ENCODE results near the gene PMIS2. TPM values are rescaled to one million over a fixed set of nuclear protein-coding genes. Genes with fewer than 3 reads are reported as not detected.

Gene PMIS2
- polyA plus RNA-seq, 1 experiment = not detected

DNA sequence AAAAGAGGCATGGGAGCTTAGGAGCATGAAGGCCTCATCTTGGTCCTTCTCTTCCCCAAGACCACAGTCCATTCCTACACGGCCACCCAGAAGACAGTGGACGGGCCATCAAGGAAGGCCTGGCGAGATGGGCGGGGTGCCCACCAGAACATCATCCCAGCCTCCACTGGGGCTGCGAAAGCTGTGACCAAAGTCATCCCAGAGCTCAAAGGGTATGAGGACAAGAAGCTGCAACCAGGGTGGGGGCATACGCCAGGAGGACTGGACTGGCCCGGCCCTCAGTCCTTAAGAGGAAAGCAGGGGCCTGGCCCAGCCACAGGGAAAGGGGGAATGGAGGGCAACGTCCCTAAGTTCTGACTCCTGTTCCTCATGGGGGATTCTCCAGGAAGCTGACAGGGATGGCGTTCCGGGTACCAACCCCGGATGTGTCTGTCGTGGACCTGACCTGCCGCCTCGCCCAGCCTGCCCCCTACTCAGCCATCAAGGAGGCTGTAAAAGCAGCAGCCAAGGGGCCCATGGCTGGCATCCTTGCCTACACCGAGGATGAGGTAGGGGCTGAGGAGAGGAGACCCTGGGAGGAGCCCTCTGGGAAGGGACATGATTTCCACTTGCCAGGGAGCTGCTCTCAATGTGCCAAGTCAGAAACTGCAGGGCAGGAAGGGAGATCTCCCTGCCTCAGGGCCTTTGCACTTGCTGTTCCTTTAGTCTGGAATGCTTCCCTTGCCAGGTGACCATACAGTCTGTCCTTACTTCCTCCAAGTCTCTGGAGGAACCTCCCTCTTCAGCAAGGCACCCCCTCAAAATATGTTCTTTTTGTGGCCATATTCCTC lies 42.5 kb upstream of the PMIS2 start:
- no peak for DNase-seq (ENCODE audit: low read depth, low spot score)
- Histone ChIP-seq H3K27me3 (ENCODE audit: control insufficient read depth, insufficient read depth, low read length) (no peaks in the 10 kb centered on the region), H3K4me3 (ENCODE audit: low read depth, low read length) (no peak overlapping the region), H3K27ac (ENCODE audit: low read depth, low read length) (no peak overlapping the region), H3K9me3 (ENCODE audit: control insufficient read depth, insufficient read depth, low read length) (peaks cover 3% of the 10 kb centered on the region; the same call in 1 of the 2 replicates)
- CTCF ChIA-PET = interaction anchor here (1.9 kb wide), 1 partner anchor 33 kb away, joined by 10 read pairs; no protein-coding TSS in a partner anchor
- POLR2A ChIA-PET = no interaction called here
- TF ChIP-seq, protein P1, sequence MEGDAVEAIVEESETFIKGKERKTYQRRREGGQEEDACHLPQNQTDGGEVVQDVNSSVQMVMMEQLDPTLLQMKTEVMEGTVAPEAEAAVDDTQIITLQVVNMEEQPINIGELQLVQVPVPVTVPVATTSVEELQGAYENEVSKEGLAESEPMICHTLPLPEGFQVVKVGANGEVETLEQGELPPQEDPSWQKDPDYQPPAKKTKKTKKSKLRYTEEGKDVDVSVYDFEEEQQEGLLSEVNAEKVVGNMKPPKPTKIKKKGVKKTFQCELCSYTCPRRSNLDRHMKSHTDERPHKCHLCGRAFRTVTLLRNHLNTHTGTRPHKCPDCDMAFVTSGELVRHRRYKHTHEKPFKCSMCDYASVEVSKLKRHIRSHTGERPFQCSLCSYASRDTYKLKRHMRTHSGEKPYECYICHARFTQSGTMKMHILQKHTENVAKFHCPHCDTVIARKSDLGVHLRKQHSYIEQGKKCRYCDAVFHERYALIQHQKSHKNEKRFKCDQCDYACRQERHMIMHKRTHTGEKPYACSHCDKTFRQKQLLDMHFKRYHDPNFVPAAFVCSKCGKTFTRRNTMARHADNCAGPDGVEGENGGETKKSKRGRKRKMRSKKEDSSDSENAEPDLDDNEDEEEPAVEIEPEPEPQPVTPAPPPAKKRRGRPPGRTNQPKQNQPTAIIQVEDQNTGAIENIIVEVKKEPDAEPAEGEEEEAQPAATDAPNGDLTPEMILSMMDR (IDR thresholded peaks at IDR 0.05; ENCODE audit: low read depth, low read length) = no peak

DNA sequence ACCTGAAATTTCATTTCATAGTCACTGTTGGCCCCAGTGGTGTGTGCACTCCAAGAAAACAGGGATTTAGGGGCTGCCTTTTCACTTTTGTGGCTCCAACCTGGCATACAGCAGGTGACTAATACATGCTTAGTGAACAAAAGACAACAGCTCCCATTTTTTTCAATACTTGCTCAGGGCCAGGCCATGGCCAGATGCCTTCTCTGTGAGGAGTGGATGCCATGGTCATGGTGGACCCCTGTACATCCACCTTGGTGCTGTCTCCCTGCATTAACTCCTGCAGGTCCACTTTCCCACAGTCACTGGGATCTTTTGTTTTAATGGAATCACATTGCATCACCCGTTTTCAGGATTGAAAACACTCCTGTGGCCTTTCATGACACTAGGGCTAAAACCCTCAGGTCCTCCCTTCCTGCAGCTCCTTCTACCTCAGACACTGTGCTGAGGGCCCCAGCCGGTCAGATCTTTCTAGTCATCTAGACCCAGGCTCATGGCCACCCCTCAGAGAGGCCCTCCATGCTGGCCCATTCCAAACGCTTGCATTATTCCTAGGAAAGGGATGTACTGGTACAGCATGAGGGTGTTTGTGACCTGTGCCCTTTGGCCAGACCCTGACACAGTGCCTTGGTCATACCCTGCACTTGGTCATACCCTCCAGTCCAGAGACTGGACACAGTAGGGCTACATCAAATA lies 41.7 kb upstream of the PMIS2 start:
- DNase-seq (ENCODE audit: low read depth, low spot score) = no peak
- CTCF ChIA-PET = interaction anchor here (1.9 kb wide), 1 partner anchor 34 kb away, joined by 10 read pairs; no protein-coding TSS in a partner anchor
- POLR2A ChIA-PET = no interaction called here
- TF ChIP-seq, protein P1 (IDR thresholded peaks at IDR 0.05; ENCODE audit: low read depth, low read length) = no peak
- no peak overlapping the region for H3K27ac ChIP-seq (ENCODE audit: low read depth, low read length)
- H3K9me3 ChIP-seq (ENCODE audit: control insufficient read depth, insufficient read depth, low read length) = peaks cover 3% of the 10 kb centered on the region; the same call in 1 of the 2 replicates
- H3K27me3 ChIP-seq (ENCODE audit: control insufficient read depth, insufficient read depth, low read length) = no peaks in the 10 kb centered on the region
- peak overlapping the region; percentile 88 for H3K4me3 ChIP-seq (ENCODE audit: low read depth, low read length)

DNA sequence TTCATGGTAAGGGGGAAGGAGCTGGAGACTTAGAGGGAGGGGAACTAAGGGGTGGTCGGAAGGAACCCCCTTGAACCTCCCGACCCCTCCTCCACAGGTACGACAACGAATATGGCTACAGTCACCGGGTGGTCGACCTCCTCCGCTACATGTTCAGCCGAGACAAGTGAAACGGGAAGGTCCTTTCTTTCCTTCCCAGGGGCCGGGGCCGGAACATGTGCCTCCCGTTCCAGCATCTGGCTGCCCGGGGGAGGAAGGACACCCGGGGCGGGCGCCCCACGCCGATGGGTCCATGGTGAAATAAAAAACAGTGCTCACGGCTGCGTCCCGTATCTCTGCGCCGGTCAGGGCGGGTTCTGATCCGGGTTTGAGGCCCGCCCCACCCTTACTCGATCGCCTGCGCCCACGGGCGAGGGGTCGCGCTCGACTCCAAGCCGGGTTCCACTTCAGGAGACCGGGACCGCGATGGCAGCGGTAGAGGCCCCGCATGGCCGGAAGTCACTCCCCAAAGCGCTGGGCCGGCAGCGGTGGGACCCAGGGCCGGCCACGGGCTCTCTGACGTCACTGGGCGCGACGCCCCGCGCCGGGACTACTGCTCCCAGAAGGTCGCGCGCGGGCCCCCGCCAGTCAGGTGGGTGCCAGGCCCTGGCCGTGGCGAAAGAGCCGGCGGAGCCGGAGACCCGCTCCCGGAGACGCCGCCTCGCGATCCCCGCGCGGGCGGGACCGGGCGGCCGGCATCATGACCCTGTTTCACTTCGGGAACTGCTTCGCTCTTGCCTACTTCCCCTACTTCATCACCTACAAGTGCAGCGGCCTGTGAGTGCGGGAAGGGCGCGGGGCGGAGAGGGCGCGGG lies 40.7 kb upstream of the PMIS2 start, which contains the start of gene TMEM147:
TSS of gene TMEM147 (plus strand) at position 626 of the 854 bp plus-strand sequence. CDS start at position 740, 114 bp downstream.
- TF ChIP-seq, protein P1 (IDR thresholded peaks at IDR 0.05; ENCODE audit: low read depth, low read length) = no peak
- Histone ChIP-seq H3K27me3 (ENCODE audit: control insufficient read depth, insufficient read depth, low read length) (no peaks in the 10 kb centered on the region), H3K4me3 (ENCODE audit: low read depth, low read length) (peak within 1 kb of the TSS; percentile 88), H3K27ac (ENCODE audit: low read depth, low read length) (peak within 1 kb of the TSS; percentile 68), H3K9me3 (ENCODE audit: control insufficient read depth, insufficient read depth, low read length) (peaks cover 3% of the 10 kb centered on the region; the same call in 1 of the 2 replicates)
- ChIA-PET POLR2A (interaction anchor here (0.6 kb wide), 1 partner anchor 77 kb away, joined by 3 read pairs; no protein-coding TSS in a partner anchor), CTCF (interaction anchor here (1.9 kb wide), 1 partner anchor 35 kb away, joined by 10 read pairs; no protein-coding TSS in a partner anchor)
- DNase-seq (ENCODE audit: low read depth, low spot score) = peak; percentile 20

DNA sequence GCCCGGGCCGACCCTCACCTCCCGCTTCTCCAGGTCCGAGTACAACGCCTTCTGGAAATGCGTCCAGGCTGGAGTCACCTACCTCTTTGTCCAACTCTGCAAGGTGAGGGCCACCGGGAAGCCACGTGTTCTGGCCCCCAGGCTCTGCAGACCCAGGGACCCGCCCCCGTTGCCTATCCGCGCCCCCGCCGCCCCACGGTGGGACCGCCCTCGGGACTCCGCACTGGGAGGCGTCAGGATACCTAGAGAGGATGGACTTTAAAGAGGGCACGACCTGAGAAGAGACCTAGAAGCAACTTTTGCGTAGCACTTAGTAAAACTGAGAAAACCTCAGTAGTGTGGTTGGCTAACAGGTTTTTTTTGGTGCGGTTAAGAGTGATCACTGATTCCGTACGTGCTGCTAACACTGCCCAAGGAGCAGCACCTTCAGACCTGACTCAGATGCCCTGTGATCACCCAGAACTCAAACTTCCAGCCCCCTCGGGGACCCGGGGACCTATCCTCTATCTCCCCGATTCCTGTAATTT lies 40.1 kb upstream of the PMIS2 start:
- Histone ChIP-seq H3K27me3 (ENCODE audit: control insufficient read depth, insufficient read depth, low read length) (no peaks in the 10 kb centered on the region), H3K4me3 (ENCODE audit: low read depth, low read length) (peak overlapping the region; percentile 88), H3K9me3 (ENCODE audit: control insufficient read depth, insufficient read depth, low read length) (peaks cover 3% of the 10 kb centered on the region; the same call in 1 of the 2 replicates), H3K27ac (ENCODE audit: low read depth, low read length) (peak overlapping the region; percentile 61)
- CTCF ChIA-PET = interaction anchor here (2.0 kb wide), 1 partner anchor 10 kb away, joined by 4 read pairs; no protein-coding TSS in a partner anchor
- no peak for DNase-seq (ENCODE audit: low read depth, low spot score)
- TF ChIP-seq, protein P1 (IDR thresholded peaks at IDR 0.05; ENCODE audit: low read depth, low read length) = no peak
- POLR2A ChIA-PET = no interaction called here

All from AG04450 (cell line).